T1000 (cell line): ENCODE results near the gene LRP5.

Experiments used
- DNase-seq: peaks from one replicate; lab custom pipeline; 2025; ENCODE audit warnings: mixed read lengths; lab: John Stamatoyannopoulos, UW

LRP5 gene

GRCh38 chr11:68312117-68312779 lies at the start of gene LRP5:
LRP5 (plus strand) TSS chr11:68312591; CDS start chr11:68312715, 124 bp downstream.
- DNase-seq, result peak; percentile 8

GRCh38 chr11:68263444-68264035 lies 48.9 kb upstream of the LRP5 start:
- no peak for DNase-seq

GRCh38 chr11:68264244-68264643 lies 48.1 kb upstream of the LRP5 start:
- DNase-seq, result no peak

GRCh38 chr11:68264741-68265540 lies 47.5 kb upstream of the LRP5 start:
- DNase-seq, result no peak

- DNase-seq, result no peak
Measured at GRCh38 chr11:68266121-68266891, 46.1 kb upstream of the LRP5 start.

DNA sequence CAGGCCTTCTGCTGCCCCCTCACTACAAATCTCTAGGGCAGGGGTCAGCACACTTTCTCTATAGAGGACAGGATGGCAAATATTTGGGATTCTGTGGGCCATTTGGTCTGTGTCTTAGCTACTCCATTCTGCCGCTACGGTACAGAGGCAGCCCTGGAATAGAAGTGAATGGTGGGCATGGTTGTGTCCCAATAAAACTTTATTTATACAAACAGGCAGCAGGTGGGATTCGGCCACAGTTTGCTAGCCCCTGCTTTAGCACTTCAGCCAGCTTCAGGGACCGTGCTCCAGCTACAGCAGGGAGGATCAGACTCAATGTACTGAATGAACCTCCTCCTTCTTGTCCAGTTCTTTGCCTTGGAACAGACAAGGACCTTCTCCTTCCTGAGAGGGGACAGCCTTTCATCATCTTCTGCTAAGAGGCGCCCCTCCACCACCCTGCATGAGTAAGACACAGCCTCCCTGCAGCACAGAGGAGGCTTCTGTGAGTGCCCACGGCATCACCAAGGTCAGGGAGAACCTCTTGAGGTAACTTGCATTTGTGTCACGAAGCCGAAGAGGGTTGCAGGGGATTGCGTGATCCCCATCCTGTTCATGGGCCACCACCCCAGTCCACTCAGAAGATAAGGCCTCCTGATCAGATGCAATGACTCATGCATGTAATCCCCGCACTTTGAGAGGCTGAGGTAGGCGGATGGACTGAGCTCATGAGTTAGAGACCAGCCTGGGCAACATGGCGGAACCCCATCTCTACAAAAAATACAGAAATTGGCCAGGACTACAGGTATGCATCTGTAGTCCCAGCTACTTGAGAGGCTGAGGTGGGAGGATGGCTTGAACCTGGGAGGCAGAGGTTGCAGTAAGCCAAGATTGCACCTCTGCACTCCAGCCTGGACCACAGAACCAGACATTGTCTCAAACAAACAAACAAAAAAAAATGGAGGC lies 45.2 kb upstream of the LRP5 start:
- DNase-seq, result no peak

- no peak for DNase-seq
Measured at GRCh38 chr11:68267881-68268240, 44.5 kb upstream of the LRP5 start.

- DNase-seq, result peak; percentile 40
Measured at GRCh38 chr11:68269414-68270081, 42.8 kb upstream of the LRP5 start.

DNA sequence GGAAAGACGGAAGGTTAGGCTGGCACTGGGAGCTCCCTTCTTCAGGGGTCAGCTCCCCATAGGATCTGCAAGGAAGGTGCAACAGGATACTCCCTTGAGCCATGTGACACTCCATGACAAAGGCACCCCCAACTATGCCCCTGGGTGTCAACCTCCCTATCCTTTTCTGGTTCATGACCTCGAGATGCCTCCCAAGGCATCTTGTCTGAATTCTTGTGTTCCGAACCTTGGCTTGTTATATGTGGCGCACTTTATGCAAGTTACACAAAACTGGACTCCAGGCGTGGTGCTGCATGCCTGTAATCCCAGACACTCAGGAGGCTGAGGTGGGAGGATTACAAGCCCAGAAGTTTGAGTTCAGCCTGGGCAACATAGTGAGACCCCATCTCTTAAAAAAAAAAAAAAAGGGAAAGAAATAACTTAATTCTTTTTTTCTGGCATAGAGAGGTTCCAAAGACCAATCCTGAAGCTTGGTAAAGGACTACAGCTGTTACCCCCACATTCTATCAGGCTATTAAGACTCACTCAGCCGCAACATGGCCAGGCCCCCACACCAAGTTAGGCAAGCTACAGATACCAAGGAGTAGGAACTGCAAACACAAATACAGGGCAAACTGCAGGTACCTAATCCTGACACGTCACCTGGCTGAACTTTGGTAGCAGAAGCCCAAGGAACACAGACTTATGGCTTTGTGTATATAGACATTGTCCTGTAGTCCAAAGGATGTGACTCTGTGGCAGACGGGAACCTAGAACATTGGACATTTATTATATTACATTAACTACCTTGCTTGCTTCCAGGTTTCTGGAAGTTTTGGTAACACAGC lies 42.0 kb upstream of the LRP5 start:
- DNase-seq, result no peak

DNA sequence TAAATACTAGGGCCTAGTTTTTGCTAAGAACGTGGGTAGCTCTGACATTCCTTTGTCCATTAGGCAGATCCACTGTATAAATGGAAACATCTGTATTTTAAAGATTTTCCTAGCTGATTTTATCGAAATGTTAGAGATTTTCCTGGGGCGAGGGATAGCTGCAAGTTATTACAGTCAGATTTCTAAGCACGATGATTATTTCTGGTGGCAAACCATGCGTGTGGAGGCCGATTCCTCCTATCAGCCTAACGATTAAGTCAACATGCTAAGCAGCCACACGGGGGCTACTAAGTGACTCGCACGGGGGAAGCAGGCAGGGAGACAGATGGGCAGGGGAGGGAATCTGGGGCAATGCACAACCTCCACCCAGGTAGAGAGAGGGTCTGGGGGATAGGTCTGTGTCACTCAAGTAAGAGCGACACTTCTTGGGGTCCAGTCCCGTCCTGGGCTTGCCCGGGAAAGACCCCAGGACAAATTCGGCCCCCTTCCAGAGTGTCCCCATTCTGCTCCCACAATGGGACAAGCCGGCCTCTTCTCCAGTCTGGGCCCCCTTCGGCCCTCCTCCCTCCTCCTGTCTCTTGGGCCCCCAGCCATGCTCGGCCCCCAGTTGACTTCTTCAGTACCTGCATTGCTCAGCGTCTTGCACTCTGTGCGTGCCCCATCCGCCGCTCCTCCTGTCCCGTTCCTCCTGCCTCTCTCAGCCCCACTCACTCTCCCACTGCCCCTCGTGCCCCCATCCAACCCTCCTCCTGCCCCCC lies 41.2 kb upstream of the LRP5 start:
- peak; percentile 21 for DNase-seq

GRCh38 chr11:68271781-68272608 lies 40.4 kb upstream of the LRP5 start, which contains the start of gene C11orf24:
C11orf24 (minus strand) TSS chr11:68271973; CDS start chr11:68263767, 8,206 bp downstream.
- DNase-seq, result peak; percentile 89

DNA sequence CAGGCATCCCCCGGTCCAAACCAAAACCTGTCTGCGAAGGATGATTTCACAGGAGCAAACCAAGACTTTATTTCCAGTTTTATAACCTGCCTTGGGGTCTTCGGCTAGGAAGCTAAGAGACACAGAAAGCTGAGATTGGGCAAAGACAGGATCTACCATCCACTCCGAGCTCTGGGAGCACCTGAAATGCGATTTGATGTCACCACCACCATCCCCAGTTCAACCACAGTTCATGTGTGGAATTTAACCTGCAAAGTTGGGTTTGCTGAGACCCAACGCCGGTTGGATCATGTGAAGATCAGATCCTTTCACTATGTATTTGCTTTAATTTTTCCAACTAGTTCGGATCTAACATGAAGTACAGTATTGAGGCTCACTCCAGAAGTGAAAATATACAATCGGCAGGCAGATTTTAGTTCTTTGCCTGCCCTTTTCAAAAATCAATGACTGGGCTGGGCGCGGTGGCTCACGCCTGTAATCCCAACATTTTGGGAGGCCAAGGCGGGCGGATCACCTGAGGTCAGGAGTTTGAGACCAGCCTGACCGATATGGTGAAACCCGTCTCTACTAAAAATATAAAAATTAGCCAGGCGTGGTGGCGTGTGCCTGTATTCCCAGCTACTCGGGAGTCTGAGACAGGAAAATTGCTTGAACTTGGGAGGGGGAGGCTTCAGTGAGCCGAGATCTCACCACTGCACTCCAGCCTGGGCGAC lies 39.2 kb upstream of the LRP5 start:
- no peak for DNase-seq

DNA sequence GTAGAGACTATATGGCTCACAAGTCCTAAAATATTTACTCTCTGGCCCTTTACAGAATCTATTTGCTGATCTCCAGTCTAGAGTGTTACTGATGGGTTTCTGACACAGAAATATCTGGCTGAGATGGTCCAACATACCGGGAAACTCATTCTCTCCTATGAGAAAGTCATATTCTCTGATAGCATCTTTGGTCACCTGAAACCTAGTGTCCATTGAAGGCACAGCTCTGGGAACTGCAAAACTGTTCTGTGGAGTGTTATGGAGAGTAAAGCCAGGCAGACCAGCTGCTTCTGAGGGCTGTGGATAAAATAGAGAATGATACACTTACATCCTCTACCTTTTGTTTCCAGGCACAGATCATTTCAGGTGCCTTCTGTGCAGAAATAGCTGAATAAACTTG lies 38.1 kb upstream of the LRP5 start:
- DNase-seq, result no peak

DNA sequence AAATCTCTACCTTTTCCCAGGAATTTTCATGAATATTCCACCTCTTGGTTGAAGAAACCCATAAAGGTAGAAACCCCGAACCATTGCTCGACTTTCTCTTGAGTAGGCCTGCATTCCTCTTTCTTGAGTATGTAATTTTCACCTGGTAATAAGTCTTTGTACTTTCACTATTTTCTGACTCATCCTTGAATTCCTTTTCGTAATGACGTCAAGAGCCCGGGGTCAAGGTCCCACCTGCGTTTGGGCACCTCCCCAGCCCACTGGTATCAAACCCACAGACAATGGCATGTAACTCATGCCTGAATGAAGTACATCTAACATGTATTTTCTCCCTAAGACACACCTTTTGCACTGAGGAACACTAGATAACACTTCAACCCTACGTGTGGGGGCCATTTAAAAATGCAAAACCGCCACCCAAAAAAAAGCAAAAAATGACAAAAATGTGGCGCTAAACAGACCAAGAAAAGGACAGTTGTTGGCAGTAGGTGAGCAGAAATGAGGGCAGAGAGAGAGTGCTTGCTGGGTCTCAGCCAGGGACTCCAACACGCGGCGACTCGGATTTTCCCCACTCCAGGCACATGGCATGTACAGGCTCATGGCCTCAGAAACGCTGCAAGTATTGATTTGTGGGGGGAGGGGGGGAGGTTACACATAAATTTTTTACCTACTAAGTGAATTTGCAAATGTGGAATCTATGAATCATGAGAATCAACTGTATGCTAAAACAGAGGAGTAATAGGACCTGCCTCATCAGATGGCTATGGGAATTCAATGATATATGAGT lies 36.5 kb upstream of the LRP5 start:
- DNase-seq, result no peak

DNA sequence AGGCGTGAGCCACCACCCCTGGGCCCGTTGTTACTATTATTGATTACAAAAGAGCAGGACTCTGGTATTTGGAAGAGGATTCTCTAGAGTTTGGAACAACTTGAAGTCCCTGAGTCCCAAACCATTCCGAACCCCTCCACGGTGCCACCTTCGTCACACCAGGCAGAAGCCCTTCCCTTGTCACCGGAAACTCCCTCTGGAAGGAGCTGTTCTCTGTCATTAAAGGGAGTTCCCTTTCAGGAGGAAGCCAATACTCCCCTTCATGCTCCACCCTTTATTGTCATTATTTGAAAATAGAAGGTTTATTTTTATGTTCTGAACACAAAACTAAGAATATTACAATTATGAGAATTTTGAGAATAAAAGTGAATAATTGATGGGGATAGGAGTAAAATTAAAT lies 35.5 kb upstream of the LRP5 start:
- DNase-seq, result no peak

GRCh38 chr11:68279676-68280075 lies 32.7 kb upstream of the LRP5 start:
- no peak for DNase-seq
